GM18858 (cell line): ENCODE data around the gene PIK3R1.

Experiments used
- ATAC-seq: cut with Tn5 transposase; IDR thresholded peaks from one replicate; pipeline ENCODE4 v1.9.1; 2021; ENCODE audit not compliant: unreplicated experiment

Gene PIK3R1

GRCh38 chr5:68250661-68251298 lies 35.2 kb downstream of the PIK3R1 start:
- no peak for ATAC-seq

DNA sequence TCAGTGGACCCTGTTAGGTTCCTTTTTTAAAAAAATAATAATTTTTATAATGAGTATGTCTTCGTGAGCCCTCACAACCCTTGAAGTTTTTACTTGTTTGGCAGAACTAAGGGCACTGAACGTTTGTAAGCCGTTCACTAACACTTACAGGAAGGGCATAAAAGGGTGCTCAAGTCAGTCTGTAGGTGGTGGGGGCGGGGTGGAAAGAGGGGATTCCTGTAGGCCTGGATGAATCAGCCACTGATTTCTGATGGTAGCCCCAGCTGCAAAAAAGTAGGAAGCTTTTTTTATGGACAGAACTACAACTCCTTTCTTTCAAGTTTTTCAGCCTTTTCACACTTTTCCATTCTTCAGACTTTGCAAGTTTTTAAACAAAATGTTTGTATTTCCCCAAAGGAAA lies 35.8 kb downstream of the PIK3R1 start:
- ATAC-seq: no peak

GRCh38 chr5:68251804-68252522 lies 36.4 kb downstream of the PIK3R1 start:
- ATAC-seq: no peak

- peak; percentile 42 for ATAC-seq
Measured at GRCh38 chr5:68252673-68253623, 37.4 kb downstream of the PIK3R1 start.

GRCh38 chr5:68253624-68254585 lies 38.3 kb downstream of the PIK3R1 start:
- no peak for ATAC-seq

- ATAC-seq: no peak
Measured at GRCh38 chr5:68254810-68255209, 39.3 kb downstream of the PIK3R1 start.

- no peak for ATAC-seq
Measured at GRCh38 chr5:68255305-68256120, 40.0 kb downstream of the PIK3R1 start.

DNA sequence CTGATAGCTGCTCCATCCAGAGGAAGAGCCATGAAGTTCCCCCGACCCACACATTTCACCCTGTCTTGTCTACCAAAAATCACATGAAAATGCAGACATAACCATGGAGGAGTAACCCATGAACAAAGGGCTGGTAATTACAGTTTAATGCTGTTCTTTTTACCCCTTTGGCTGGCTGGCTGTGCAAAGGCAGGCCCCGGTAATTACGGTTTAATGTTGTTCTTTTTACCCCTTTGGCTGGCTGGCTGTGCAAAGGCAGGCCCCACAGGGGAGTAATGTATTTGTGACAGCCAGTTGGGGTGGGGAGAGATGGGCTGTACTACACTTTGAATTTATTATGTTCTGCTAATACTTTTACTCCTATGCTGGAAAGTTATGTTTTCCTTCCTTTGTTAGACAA lies 41.7 kb downstream of the PIK3R1 start:
- ATAC-seq: no peak

- no peak for ATAC-seq
Measured at GRCh38 chr5:68258531-68258930, 43.0 kb downstream of the PIK3R1 start.

DNA sequence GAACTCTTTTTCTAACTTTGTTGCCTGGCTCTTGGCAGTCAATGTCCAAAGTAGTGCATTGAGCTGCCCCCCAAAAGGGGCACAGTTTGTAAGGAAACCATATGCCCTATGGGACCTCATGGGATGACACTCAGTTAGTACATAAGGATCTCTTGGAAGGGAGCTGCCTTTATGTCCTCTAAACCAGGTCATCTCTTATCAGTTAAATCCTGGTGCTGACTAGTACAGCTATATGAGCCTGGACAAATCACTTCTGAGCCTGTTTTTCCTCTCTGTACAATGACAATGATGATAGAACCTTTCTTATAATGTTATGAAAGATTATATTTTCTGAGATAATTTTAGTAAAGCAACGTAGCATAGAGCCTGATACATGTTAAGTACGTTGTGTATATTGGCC lies 44.1 kb downstream of the PIK3R1 start:
- no peak for ATAC-seq

DNA sequence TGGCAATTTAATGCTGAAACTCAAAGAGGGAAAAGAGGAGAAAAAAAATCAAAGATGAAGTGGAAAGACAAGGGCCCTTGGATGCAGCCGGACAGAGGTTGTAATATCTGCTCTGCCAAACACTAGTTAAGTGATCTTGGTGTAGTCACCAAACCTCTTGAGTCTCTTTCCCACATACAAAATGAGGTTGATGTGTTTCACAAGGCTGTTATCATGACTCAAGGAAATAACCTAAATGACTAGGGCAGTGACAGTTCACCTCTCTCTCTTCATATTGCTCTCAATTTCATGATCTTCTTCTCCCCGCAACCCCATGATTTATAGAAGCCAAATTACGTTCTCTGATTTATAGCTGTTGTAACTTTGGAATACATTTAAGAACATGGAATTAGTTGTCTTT lies 44.9 kb downstream of the PIK3R1 start:
- ATAC-seq: no peak

GRCh38 chr5:68261169-68261568 lies 45.6 kb downstream of the PIK3R1 start:
- ATAC-seq: no peak

- ATAC-seq: no peak
Measured at GRCh38 chr5:68261569-68262065, 46.1 kb downstream of the PIK3R1 start.

DNA sequence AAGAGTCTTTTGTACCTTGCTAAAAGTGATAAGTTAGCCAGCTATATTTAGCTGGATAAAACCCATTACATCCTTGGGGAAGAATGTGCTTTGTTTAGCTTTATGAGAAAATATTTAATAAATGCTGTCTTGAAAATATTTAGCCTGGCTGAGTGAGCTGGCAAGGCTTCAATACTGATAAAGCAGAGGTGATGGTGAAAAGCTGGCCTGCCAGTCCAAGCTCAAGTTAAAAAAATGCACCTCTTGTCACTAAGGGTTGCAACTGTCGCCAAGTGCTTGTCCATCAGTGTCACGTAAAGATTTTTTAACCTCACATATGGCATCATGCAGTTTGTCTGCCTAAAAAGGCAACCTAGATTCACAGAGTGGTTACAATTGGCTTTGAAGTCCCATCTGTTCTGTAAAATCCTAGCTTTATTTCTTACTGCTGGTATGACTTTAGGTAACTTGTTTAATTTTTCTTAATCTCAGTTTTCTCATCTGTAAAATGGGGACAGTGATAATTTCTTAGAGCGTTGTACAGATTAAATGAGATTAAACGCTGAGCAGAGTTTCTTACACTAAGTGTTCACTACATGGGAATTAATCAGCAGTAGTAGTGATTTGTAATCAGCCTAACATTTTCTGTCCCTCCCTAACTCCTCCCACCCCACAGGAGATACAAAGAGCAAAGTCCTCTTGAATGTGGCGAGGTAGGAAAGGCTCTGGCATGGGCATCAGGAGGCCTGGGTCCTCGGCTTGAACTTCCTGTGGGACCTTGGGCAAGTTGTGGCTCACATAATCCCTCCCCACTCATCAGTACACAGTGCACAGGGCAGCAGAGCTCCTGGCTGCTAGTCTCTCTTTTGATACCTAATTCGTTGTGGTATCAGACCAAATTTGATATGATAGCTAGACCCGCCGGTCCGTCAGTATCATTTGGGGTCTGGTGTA lies 48.7 kb downstream of the PIK3R1 start:
- ATAC-seq: no peak

GRCh38 chr5:68265347-68265746 lies 49.8 kb downstream of the PIK3R1 start:
- ATAC-seq: no peak

GRCh38 chr5:68265822-68266395 lies 50.4 kb downstream of the PIK3R1 start:
- no peak for ATAC-seq

DNA sequence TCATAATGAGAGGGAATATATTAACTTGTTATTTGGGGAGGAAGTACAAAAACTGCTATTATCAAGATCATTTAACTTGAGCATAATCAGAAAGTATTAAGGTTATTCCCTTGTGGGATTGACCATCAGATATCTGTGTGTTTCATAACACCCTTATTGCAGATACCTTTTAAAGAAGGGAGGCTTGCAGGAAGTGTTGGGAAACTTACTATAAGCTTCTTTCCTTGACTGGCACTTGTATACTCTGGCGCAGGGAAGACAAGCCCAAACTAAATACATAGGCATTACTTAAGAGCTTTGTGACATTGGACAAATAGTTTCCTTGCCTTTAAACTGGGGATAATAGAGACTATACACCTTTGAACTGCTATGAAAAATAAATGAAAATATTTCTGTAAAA lies 50.9 kb downstream of the PIK3R1 start:
- ATAC-seq: no peak

- no peak for ATAC-seq
Measured at GRCh38 chr5:68267066-68267465, 51.5 kb downstream of the PIK3R1 start.
